Measurements from ENCODE around the gene BRAT1. TPM values are rescaled to one million over a fixed set of nuclear protein-coding genes. Genes with fewer than 3 reads are reported as not detected.

The BRAT1 gene
- total RNA-seq, 4 donors from 2014 or later = 15.5 to 28.3 (median 22.8) TPM

DNA sequence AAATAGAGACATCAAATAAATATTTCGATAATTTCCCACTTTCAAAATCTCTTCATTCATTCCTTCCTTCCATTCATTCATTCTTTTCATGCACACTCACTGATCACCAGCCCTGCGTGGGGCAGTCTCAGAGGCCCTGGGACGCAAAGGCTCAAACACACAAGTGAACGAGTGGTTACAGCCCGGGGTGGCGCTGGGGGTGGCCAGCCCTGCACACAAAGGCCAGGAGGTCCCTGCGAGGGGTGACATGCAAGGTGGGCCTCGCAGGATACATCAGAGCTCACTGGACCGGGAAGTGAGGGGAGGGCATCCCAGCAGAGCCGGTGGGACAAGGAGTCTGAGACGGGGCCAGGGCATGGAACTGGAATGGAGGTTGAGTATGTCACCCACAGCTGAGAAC lies 46.6 kb upstream of the BRAT1 start:
- TF ChIP-seq CTCF (IDR thresholded peaks at IDR 0.05) = no peak
- TF ChIP-seq POLR2A (IDR thresholded peaks at IDR 0.05) = no peak
- no peak for DNase-seq
- 89 to 92% methylated on average over 8 to 11 of the region's 11 CpGs for WGBS, 2 donors
- Histone ChIP-seq H3K27me3 (no peaks in the 10 kb centered on the region), H3K9me3 (no peaks in the 10 kb centered on the region), H3K27ac (no peak overlapping the region), H3K4me1 (peaks cover 0 to 7% (median 6%) of the 10 kb centered on the region in 3 donors), H3K36me3 (peaks cover 0 to 71% (median 9%) of the 10 kb centered on the region in 3 donors), H3K4me3 (no peak overlapping the region)
- intact Hi-C loops (cut with DNase I) = no loop called here

- no peak overlapping the region for H3K27ac ChIP-seq
- TF ChIP-seq POLR2A (IDR thresholded peaks at IDR 0.05) = no peak
- no peak for TF ChIP-seq CTCF (IDR thresholded peaks at IDR 0.05)
- no peaks in the 10 kb centered on the region for H3K27me3 ChIP-seq
- H3K9me3 ChIP-seq = no peaks in the 10 kb centered on the region
- WGBS, 2 donors = 74 to 78% methylated on average over 5 to 8 of the region's 9 CpGs
- H3K4me3 ChIP-seq = no peak overlapping the region
- no peaks in the 10 kb centered on the region for H3K4me1 ChIP-seq
- DNase-seq = no peak
- H3K36me3 ChIP-seq = peaks cover 0 to 73% (median 10%) of the 10 kb centered on the region in 3 donors
- intact Hi-C loops (cut with DNase I) = no loop called here
These were observed 45.7 kb upstream of the BRAT1 start for GRCh38 chr7:2601065-2601464.

GRCh38 chr7:2598154-2598823 lies 43.0 kb upstream of the BRAT1 start:
- WGBS, 2 donors = 91 to 92% methylated on average over 11 to 14 of the region's 29 CpGs
- intact Hi-C loops (cut with DNase I) = no loop called here
- H3K4me3 ChIP-seq = no peak overlapping the region
- H3K27ac ChIP-seq = no peak overlapping the region
- peaks cover 9 to 86% (median 13%) of the 10 kb centered on the region in 3 donors for H3K36me3 ChIP-seq
- TF ChIP-seq POLR2A (IDR thresholded peaks at IDR 0.05) = no peak
- no peak for TF ChIP-seq CTCF (IDR thresholded peaks at IDR 0.05)
- H3K4me1 ChIP-seq = no peaks in the 10 kb centered on the region
- no peaks in the 10 kb centered on the region for H3K27me3 ChIP-seq
- no peaks in the 10 kb centered on the region for H3K9me3 ChIP-seq
- DNase-seq = no peak

DNA sequence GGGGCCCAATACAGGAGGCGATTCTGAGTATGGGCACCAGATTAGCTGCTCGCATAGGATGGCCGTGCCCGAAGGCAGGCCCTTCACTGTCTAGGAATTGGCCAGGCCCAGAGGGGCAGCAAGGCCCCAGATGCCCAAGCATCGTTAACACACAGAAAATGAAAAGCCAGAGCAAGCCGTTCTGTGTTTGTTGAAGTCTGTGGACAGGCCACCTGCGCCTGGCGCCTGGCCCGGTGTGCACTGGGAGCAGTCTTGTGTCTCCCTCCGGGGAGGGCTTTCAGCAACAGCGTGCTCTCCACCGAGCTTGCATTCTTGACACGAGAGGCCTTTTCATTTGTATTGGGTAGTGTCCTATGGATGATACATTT lies 41.9 kb upstream of the BRAT1 start:
- H3K4me3 ChIP-seq = no peak overlapping the region
- H3K27me3 ChIP-seq = no peaks in the 10 kb centered on the region
- H3K4me1 ChIP-seq = no peaks in the 10 kb centered on the region
- no peak for DNase-seq
- TF ChIP-seq POLR2A (IDR thresholded peaks at IDR 0.05) (no peak), CTCF (IDR thresholded peaks at IDR 0.05) (no peak)
- H3K36me3 ChIP-seq = peaks cover 14 to 91% (median 21%) of the 10 kb centered on the region in 3 donors
- no peaks in the 10 kb centered on the region for H3K9me3 ChIP-seq
- intact Hi-C loops (cut with DNase I) = no loop called here
- no peak overlapping the region for H3K27ac ChIP-seq
- 88 to 94% methylated on average over 5 to 11 of the region's 13 CpGs for WGBS, 2 donors

GRCh38 chr7:2596464-2597272 lies 41.3 kb upstream of the BRAT1 start:
- Histone ChIP-seq H3K4me1 (no peaks in the 10 kb centered on the region), H3K9me3 (no peaks in the 10 kb centered on the region), H3K36me3 (peaks cover 14 to 92% (median 21%) of the 10 kb centered on the region in 3 donors), H3K4me3 (no peak overlapping the region), H3K27me3 (no peaks in the 10 kb centered on the region), H3K27ac (no peak overlapping the region)
- DNase-seq = no peak
- TF ChIP-seq CTCF (IDR thresholded peaks at IDR 0.05) (no peak), POLR2A (IDR thresholded peaks at IDR 0.05) (no peak)
- intact Hi-C loops (cut with DNase I) = no loop called here
- 74 to 80% methylated on average over 14 to 22 of the region's 22 CpGs for WGBS, 2 donors
